MM.1S (cell line): ENCODE measurements around the gene HNF4A.

Experiments
- DNase-seq: peaks from one replicate; pipeline ENCODE4 v3.0.0-alpha.2; 2015
- H2AFZ ChIP-seq: fragments of 300-600 bp; sonication (generic); 2 replicates; pipeline ENCODE4 v1.6.0; 2016; ENCODE audit warnings: antibody characterized with exemption, low read length
- H3F3A ChIP-seq: fragments of 300-600 bp; sonication (generic); 2 replicates; pipeline ENCODE4 v1.6.1; 2016; ENCODE audit warnings: mild to moderate bottlenecking, antibody characterized with exemption, low read length, moderate library complexity, mixed read lengths; ENCODE audit not compliant: insufficient read depth
- H3K27ac ChIP-seq: fragments of 300-600 bp; sonication (generic); 2 replicates; pipeline ENCODE4 v1.5.1; 2016; ENCODE audit warnings: mild to moderate bottlenecking, low read length
- H3K27me3 ChIP-seq: fragments of 300-600 bp; sonication (generic); replicated peaks from 2 replicates; pipeline ENCODE4 v1.6.0; 2016; ENCODE audit warnings: low read length; ENCODE audit not compliant: insufficient read depth
- H3K36me3 ChIP-seq: fragments of 300-600 bp; sonication (generic); replicated peaks from 2 replicates; pipeline ENCODE4 v1.6.1; 2016; ENCODE audit warnings: mild to moderate bottlenecking, low read length, mixed read lengths; ENCODE audit not compliant: insufficient read depth
- H3K4me1 ChIP-seq: fragments of 300-600 bp; sonication (generic); 2 replicates; pipeline ENCODE4 v1.6.1; 2016; ENCODE audit warnings: low read length, mixed read lengths
- H3K4me2 ChIP-seq: fragments of 300-600 bp; sonication (generic); 2 replicates; pipeline ENCODE4 v1.6.0; 2016; ENCODE audit warnings: low read depth, low read length
- H3K4me3 ChIP-seq: fragments of 300-600 bp; sonication (generic); 2 replicates; pipeline ENCODE4 v1.5.1; 2016; ENCODE audit warnings: low read length, mixed read lengths
- H3K79me2 ChIP-seq: fragments of 300-600 bp; sonication (generic); 2 replicates; pipeline ENCODE4 v1.6.1; 2016; ENCODE audit warnings: mixed run types, low read length, mixed read lengths
- H3K9ac ChIP-seq: fragments of 300-600 bp; sonication (generic); 2 replicates; pipeline ENCODE4 v1.6.1; 2016; ENCODE audit warnings: low read length, mixed read lengths
- H3K9me2 ChIP-seq: fragments of 300-600 bp; sonication (generic); replicated peaks from 2 replicates; pipeline ENCODE4 v1.6.1; 2016; ENCODE audit warnings: mild to moderate bottlenecking, low read length, mixed read lengths; ENCODE audit not compliant: insufficient read depth
- H3K9me3 ChIP-seq: fragments of 300-600 bp; sonication (generic); replicated peaks from 2 replicates; pipeline ENCODE4 v1.6.1; 2016; ENCODE audit warnings: mild to moderate bottlenecking, low read length, mixed read lengths; ENCODE audit not compliant: insufficient read depth
- H4K20me1 ChIP-seq: fragments of 300-600 bp; sonication (generic); 2 replicates; pipeline ENCODE4 v1.6.1; 2016; ENCODE audit warnings: mild to moderate bottlenecking, low read length, moderate library complexity, mixed read lengths; ENCODE audit not compliant: insufficient read depth
- CTCF ChIP-seq: fragments of 300-600 bp; sonication (generic); IDR thresholded peaks from 2 replicates; pipeline ENCODE4 v1.5.1; 2016; ENCODE audit warnings: antibody characterized with exemption, low read length, mixed read lengths
- EZH2 ChIP-seq: fragments of 300-600 bp; sonication (generic); optimal IDR thresholded peaks from 2 replicates; pipeline ENCODE3; 2017; ENCODE audit warnings: low read depth, mild to moderate bottlenecking, antibody characterized with exemption, low read length, mixed read lengths
- EZH2phosphoT487 ChIP-seq: fragments of 300-600 bp; sonication (generic); IDR thresholded peaks from 2 replicates; pipeline ENCODE4 v1.6.1; 2018; ENCODE audit warnings: antibody characterized with exemption, low read length

Gene HNF4A

GRCh38 chr20:44431118-44431501 lies 75.6 kb downstream of the HNF4A start:
- no peak for DNase-seq
- no peaks in the 10 kb centered on the region for H3K9me3 ChIP-seq
- H3K4me2 ChIP-seq, result no peak overlapping the region
- no peak overlapping the region for H3K9ac ChIP-seq
- peaks cover 7% of the 10 kb centered on the region; the same call in 1 of the 2 replicates for H3K27me3 ChIP-seq
- H3K9me2 ChIP-seq, result no peaks in the 10 kb centered on the region
- H3K79me2 ChIP-seq, result no peaks in the 10 kb centered on the region
- no peaks in the 10 kb centered on the region for H4K20me1 ChIP-seq
- no peak overlapping the region for H2AFZ ChIP-seq
- no peaks in the 10 kb centered on the region for H3K4me1 ChIP-seq
- H3K36me3 ChIP-seq, result no peaks in the 10 kb centered on the region
- H3K4me3 ChIP-seq, result no peak overlapping the region
- H3K27ac ChIP-seq, result no peak overlapping the region
- H3F3A ChIP-seq, result no peaks in the 10 kb centered on the region
- TF ChIP-seq EZH2phosphoT487 (no peak), CTCF (no peak), EZH2 (no peak)

- Histone ChIP-seq H3K4me2 (no peak overlapping the region), H3K9me3 (no peaks in the 10 kb centered on the region), H3K27me3 (peaks cover 7% of the 10 kb centered on the region; the same call in 1 of the 2 replicates), H4K20me1 (no peaks in the 10 kb centered on the region), H3K4me1 (no peaks in the 10 kb centered on the region), H3K79me2 (no peaks in the 10 kb centered on the region), H3K27ac (no peak overlapping the region), H2AFZ (no peak overlapping the region), H3K9ac (no peak overlapping the region), H3K36me3 (no peaks in the 10 kb centered on the region), H3K4me3 (no peak overlapping the region), H3K9me2 (no peaks in the 10 kb centered on the region), H3F3A (no peaks in the 10 kb centered on the region)
- DNase-seq, result no peak
- no peak for TF ChIP-seq CTCF
- TF ChIP-seq EZH2phosphoT487, result no peak
- no peak for TF ChIP-seq EZH2
Measured at GRCh38 chr20:44431502-44432234, 76.2 kb downstream of the HNF4A start.

GRCh38 chr20:44432618-44433577 lies 77.4 kb downstream of the HNF4A start:
- H3K4me3 ChIP-seq, result no peak overlapping the region
- H3K79me2 ChIP-seq, result no peaks in the 10 kb centered on the region
- no peaks in the 10 kb centered on the region for H3F3A ChIP-seq
- no peaks in the 10 kb centered on the region for H3K9me3 ChIP-seq
- no peaks in the 10 kb centered on the region for H4K20me1 ChIP-seq
- H3K27ac ChIP-seq, result no peak overlapping the region
- no peaks in the 10 kb centered on the region for H3K9me2 ChIP-seq
- TF ChIP-seq CTCF (no peak), EZH2phosphoT487 (no peak), EZH2 (no peak)
- no peaks in the 10 kb centered on the region for H3K36me3 ChIP-seq
- DNase-seq, result no peak
- no peak overlapping the region for H2AFZ ChIP-seq
- no peak overlapping the region for H3K4me2 ChIP-seq
- no peaks in the 10 kb centered on the region for H3K4me1 ChIP-seq
- peaks cover 7% of the 10 kb centered on the region; the same call in 1 of the 2 replicates for H3K27me3 ChIP-seq
- no peak overlapping the region for H3K9ac ChIP-seq
